ENCODE measurements around the gene HMGA1.

- TF ChIP-seq EZH2phosphoT487 (IDR thresholded peaks at IDR 0.05; ENCODE audit: borderline replicate concordance, low read length) (no peak), CTCF (IDR thresholded peaks at IDR 0.05; ENCODE audit: low read depth, low read length, poor library complexity, severe bottlenecking) (no peak)
These were observed 24.0 kb downstream of the HMGA1 start for GRCh38 chr6:34260576-34261267.
